Measurements from ENCODE around the gene DNAI7.

- no peak for TF ChIP-seq SIN3A (conservative IDR thresholded peaks at IDR 0.05 in 1 of 2, IDR thresholded peaks at IDR 0.05 in 1 of 2; ENCODE audit: low read depth in 1 of 2, low read length in 2 of 2)
- no peak for TF ChIP-seq CTCF (IDR thresholded peaks at IDR 0.05; ENCODE audit: control extremely low read depth in 1 of 3, insufficient read depth in 1 of 3, low read depth in 1 of 3, low read length in 3 of 3)
Observed at GRCh38 chr12:25207411-25207810, 12.5 kb upstream of the DNAI7 start.
